Measurements from ENCODE around the gene IRGQ. TPM values are rescaled to one million over a fixed set of nuclear protein-coding genes. Genes with fewer than 3 reads are reported as not detected.
"Not testable (repeated sequence)": the region's sequence is repeated elsewhere in the genome, so short reads cannot be mapped to it uniquely, and the experiment has no call there.

IRGQ gene
- polyA plus RNA-seq, 1 donor from 2014 or later = 156 TPM

DNA sequence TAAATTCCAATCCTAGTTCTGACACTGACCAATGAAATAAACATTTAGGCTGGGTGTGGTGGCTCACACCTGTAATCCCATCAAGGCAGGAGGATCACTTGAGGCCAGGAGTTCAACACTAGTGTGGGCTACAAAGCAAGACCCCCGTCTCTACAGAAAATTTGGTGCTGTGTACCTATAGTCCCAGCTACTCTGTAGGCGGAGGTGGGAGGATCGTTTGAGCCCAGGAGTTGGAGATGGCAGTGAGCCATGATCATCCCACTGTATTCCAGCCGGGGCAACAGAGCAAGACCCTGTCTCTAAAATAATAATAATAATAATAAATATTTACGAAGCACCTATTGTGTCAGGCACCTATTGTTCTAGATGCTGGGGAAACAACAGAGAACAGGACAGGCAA lies 6.7 kb downstream of the IRGQ start:
- Histone ChIP-seq H2AFZ (ENCODE audit: low read depth, low read length) (no peak overlapping the region), H3K27ac (ENCODE audit: low read length) (no peak overlapping the region), H3K4me2 (ENCODE audit: low read length) (no peak overlapping the region), H3K9ac (ENCODE audit: low read length) (no peak overlapping the region), H3K36me3 (ENCODE audit: insufficient read depth, low read length) (peaks cover 7% of the 10 kb centered on the region), H3K79me2 (replicated peaks; ENCODE audit: insufficient read depth, low read length) (peaks cover 13% of the 10 kb centered on the region), H3K4me3 (ENCODE audit: low read length) (no peak overlapping the region), H3K27me3 (ENCODE audit: insufficient read depth, low read depth, low read length) (no peaks in the 10 kb centered on the region), H3K9me3 (ENCODE audit: low read length) (no peaks in the 10 kb centered on the region), H4K20me1 (ENCODE audit: insufficient read depth) (peaks cover 4% of the 10 kb centered on the region), H3F3A (ENCODE audit: insufficient read depth, low read length, poor library complexity, severe bottlenecking) (no peaks in the 10 kb centered on the region), H3K9me2 (ENCODE audit: insufficient read depth, low read length) (no peaks in the 10 kb centered on the region)
- TF ChIP-seq MXI1 (conservative IDR thresholded peaks at IDR 0.05; ENCODE audit: poor library complexity, severe bottlenecking) (no peak), TAF1 (IDR thresholded peaks at IDR 0.05; ENCODE audit: low read depth) (no peak), SMC3 (conservative IDR thresholded peaks at IDR 0.05; ENCODE audit: poor library complexity) (no peak), RAD21 (conservative IDR thresholded peaks at IDR 0.05) (no peak), EZH2 (IDR thresholded peaks at IDR 0.05; ENCODE audit: borderline replicate concordance, insufficient read depth, low read length, poor library complexity, severe bottlenecking) (no peak), POLR2AphosphoS5 (IDR thresholded peaks at IDR 0.05) (no peak), EP300 (conservative IDR thresholded peaks at IDR 0.05; ENCODE audit: poor library complexity, severe bottlenecking) (no peak)
- TF ChIP-seq, protein P1, sequence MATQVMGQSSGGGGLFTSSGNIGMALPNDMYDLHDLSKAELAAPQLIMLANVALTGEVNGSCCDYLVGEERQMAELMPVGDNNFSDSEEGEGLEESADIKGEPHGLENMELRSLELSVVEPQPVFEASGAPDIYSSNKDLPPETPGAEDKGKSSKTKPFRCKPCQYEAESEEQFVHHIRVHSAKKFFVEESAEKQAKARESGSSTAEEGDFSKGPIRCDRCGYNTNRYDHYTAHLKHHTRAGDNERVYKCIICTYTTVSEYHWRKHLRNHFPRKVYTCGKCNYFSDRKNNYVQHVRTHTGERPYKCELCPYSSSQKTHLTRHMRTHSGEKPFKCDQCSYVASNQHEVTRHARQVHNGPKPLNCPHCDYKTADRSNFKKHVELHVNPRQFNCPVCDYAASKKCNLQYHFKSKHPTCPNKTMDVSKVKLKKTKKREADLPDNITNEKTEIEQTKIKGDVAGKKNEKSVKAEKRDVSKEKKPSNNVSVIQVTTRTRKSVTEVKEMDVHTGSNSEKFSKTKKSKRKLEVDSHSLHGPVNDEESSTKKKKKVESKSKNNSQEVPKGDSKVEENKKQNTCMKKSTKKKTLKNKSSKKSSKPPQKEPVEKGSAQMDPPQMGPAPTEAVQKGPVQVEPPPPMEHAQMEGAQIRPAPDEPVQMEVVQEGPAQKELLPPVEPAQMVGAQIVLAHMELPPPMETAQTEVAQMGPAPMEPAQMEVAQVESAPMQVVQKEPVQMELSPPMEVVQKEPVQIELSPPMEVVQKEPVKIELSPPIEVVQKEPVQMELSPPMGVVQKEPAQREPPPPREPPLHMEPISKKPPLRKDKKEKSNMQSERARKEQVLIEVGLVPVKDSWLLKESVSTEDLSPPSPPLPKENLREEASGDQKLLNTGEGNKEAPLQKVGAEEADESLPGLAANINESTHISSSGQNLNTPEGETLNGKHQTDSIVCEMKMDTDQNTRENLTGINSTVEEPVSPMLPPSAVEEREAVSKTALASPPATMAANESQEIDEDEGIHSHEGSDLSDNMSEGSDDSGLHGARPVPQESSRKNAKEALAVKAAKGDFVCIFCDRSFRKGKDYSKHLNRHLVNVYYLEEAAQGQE (IDR thresholded peaks at IDR 0.05; ENCODE audit: borderline replicate concordance) = no peak
- TF ChIP-seq, protein P2, sequence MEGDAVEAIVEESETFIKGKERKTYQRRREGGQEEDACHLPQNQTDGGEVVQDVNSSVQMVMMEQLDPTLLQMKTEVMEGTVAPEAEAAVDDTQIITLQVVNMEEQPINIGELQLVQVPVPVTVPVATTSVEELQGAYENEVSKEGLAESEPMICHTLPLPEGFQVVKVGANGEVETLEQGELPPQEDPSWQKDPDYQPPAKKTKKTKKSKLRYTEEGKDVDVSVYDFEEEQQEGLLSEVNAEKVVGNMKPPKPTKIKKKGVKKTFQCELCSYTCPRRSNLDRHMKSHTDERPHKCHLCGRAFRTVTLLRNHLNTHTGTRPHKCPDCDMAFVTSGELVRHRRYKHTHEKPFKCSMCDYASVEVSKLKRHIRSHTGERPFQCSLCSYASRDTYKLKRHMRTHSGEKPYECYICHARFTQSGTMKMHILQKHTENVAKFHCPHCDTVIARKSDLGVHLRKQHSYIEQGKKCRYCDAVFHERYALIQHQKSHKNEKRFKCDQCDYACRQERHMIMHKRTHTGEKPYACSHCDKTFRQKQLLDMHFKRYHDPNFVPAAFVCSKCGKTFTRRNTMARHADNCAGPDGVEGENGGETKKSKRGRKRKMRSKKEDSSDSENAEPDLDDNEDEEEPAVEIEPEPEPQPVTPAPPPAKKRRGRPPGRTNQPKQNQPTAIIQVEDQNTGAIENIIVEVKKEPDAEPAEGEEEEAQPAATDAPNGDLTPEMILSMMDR (IDR thresholded peaks at IDR 0.05; ENCODE audit: poor library complexity, severe bottlenecking) = no peak

DNA sequence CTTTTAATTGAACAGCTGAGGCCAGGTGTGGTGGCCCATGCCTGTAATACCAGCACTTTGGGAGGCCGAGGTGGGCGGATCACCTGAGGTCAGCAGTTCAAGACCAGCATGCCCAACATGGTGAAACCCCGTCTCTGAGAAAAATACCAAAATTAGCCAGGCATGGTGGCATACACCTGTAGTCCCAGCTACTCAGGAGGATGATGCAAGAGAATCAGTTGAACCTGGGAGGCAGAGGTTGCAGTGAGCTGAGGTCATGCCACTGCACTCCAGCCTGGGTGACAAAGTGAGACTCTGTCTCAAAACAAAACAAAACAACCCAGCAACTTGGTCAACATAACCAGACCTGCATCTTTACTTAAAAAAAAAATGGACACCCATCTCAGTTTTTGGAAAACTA lies 8.9 kb downstream of the IRGQ start:
- H3K27me3 ChIP-seq (ENCODE audit: insufficient read depth, low read depth, low read length); H3F3A ChIP-seq (ENCODE audit: insufficient read depth, low read length, poor library complexity, severe bottlenecking); H3K9ac ChIP-seq (ENCODE audit: low read length); H4K20me1 ChIP-seq (ENCODE audit: insufficient read depth); H3K79me2 ChIP-seq (replicated peaks; ENCODE audit: insufficient read depth, low read length); H2AFZ ChIP-seq (ENCODE audit: low read depth, low read length); H3K4me2 ChIP-seq (ENCODE audit: low read length); H3K9me3 ChIP-seq (ENCODE audit: low read length); H3K36me3 ChIP-seq (ENCODE audit: insufficient read depth, low read length); H3K27ac ChIP-seq (ENCODE audit: low read length); H3K4me3 ChIP-seq (ENCODE audit: low read length); H3K9me2 ChIP-seq (ENCODE audit: insufficient read depth, low read length): not testable (repeated sequence)

DNA sequence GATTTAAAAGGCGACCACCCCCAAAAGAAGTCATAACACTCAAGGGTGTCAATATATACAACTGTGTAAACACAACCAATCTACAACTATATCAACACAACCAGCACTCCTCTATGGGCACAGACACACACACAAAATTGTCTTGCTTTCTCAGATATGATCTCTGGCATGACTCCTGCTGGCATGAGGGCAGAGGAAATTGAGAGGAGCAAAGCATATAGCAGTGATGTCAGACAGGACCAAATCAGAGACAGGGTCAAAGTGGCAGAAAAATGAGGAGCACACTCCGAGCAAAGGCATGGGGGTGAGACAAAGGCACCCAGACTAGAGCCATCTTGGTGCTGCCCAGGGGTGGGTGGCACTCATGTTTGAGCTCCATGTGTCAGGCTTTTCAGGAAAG lies 9.6 kb downstream of the IRGQ start:
- H3K9me2 ChIP-seq (ENCODE audit: insufficient read depth, low read length) = no peaks in the 10 kb centered on the region
- H2AFZ ChIP-seq (ENCODE audit: low read depth, low read length) = no peak overlapping the region
- no peaks in the 10 kb centered on the region for H3F3A ChIP-seq (ENCODE audit: insufficient read depth, low read length, poor library complexity, severe bottlenecking)
- H4K20me1 ChIP-seq (ENCODE audit: insufficient read depth) = no peaks in the 10 kb centered on the region
- no peak for TF ChIP-seq MXI1 (conservative IDR thresholded peaks at IDR 0.05; ENCODE audit: poor library complexity, severe bottlenecking)
- no peak for TF ChIP-seq RAD21 (conservative IDR thresholded peaks at IDR 0.05)
- no peak overlapping the region for H3K4me3 ChIP-seq (ENCODE audit: low read length)
- no peaks in the 10 kb centered on the region for H3K79me2 ChIP-seq (replicated peaks; ENCODE audit: insufficient read depth, low read length)
- H3K27ac ChIP-seq (ENCODE audit: low read length) = no peak overlapping the region
- no peaks in the 10 kb centered on the region for H3K9me3 ChIP-seq (ENCODE audit: low read length)
- H3K4me2 ChIP-seq (ENCODE audit: low read length) = no peak overlapping the region
- H3K9ac ChIP-seq (ENCODE audit: low read length) = no peak overlapping the region
- no peaks in the 10 kb centered on the region for H3K27me3 ChIP-seq (ENCODE audit: insufficient read depth, low read depth, low read length)
- H3K36me3 ChIP-seq (ENCODE audit: insufficient read depth, low read length) = peaks cover 7% of the 10 kb centered on the region
